ENCODE measurements around the gene ANK3.

ANK3 gene

GRCh38 chr10:60138842-60139241 is 250.8 kb downstream of the ANK3 start:
- no peak for DNase-seq (ENCODE audit: low read depth)

GRCh38 chr10:60138026-60138425 is 251.6 kb downstream of the ANK3 start:
- DNase-seq (ENCODE audit: low read depth) = no peak

GRCh38 chr10:60137292-60137992 is 252.2 kb downstream of the ANK3 start:
- DNase-seq (ENCODE audit: low read depth) = no peak

- no peak for DNase-seq (ENCODE audit: low read depth)
These were observed 254.7 kb downstream of the ANK3 start for GRCh38 chr10:60135020-60135419.

GRCh38 chr10:60134548-60134947 is 255.1 kb downstream of the ANK3 start:
- DNase-seq (ENCODE audit: low read depth) = no peak

- no peak for DNase-seq (ENCODE audit: low read depth)
These were observed 259.5 kb downstream of the ANK3 start for GRCh38 chr10:60130130-60130579.

GRCh38 chr10:60125895-60126294 is 263.8 kb downstream of the ANK3 start:
- DNase-seq (ENCODE audit: low read depth) = no peak

GRCh38 chr10:60124536-60124935 is 265.1 kb downstream of the ANK3 start:
- DNase-seq (ENCODE audit: low read depth) = no peak

- peak; percentile 35 for DNase-seq (ENCODE audit: low read depth)
These were observed 266.0 kb downstream of the ANK3 start for GRCh38 chr10:60123668-60124067.

GRCh38 chr10:60123172-60123571 is 266.5 kb downstream of the ANK3 start:
- peak; percentile 73 for DNase-seq (ENCODE audit: low read depth)

GRCh38 chr10:60122190-60122589 is 267.5 kb downstream of the ANK3 start:
- no peak for DNase-seq (ENCODE audit: low read depth)

- DNase-seq (ENCODE audit: low read depth) = peak; percentile 77
These were observed 274.7 kb downstream of the ANK3 start for GRCh38 chr10:60114765-60115586.

- no peak for DNase-seq (ENCODE audit: low read depth)
These were observed 278.9 kb downstream of the ANK3 start for GRCh38 chr10:60110739-60111138.

- no peak for DNase-seq (ENCODE audit: low read depth)
These were observed 282.2 kb downstream of the ANK3 start for GRCh38 chr10:60107308-60107976.

GRCh38 chr10:60105295-60105695 is 284.4 kb downstream of the ANK3 start:
- DNase-seq (ENCODE audit: low read depth) = no peak

GRCh38 chr10:60101821-60102220 is 287.9 kb downstream of the ANK3 start:
- DNase-seq (ENCODE audit: low read depth) = no peak

GRCh38 chr10:60099998-60100747 is 289.5 kb downstream of the ANK3 start:
- peak; percentile 57 for DNase-seq (ENCODE audit: low read depth)

GRCh38 chr10:60098677-60099601 is 290.7 kb downstream of the ANK3 start:
- DNase-seq (ENCODE audit: low read depth) = peak; percentile 13

GRCh38 chr10:60096761-60097513 is 292.7 kb downstream of the ANK3 start:
- no peak for DNase-seq (ENCODE audit: low read depth)

GRCh38 chr10:60093317-60093716 is 296.4 kb downstream of the ANK3 start:
- DNase-seq (ENCODE audit: low read depth) = no peak

All from EH (cell line).